SU-DHL-6 (cell line): Measurements from ENCODE around the gene NDUFB11.

Experiments used
- H2AFZ ChIP-seq: fragments of 200-600 bp; sonication (generic); 2 replicates; pipeline ENCODE4 v1.6.1; 2014; ENCODE audit warnings: low read depth, mild to moderate bottlenecking, moderate library complexity, mixed read lengths, antibody characterized with exemption, low read length; ENCODE audit not compliant: severe bottlenecking
- H3F3A ChIP-seq: fragments of 200-600 bp; shearing (Covaris generic); 2 replicates; pipeline ENCODE4 v1.6.0; 2016; ENCODE audit warnings: antibody characterized with exemption, mild to moderate bottlenecking; ENCODE audit not compliant: insufficient read depth
- H3K27ac ChIP-seq: fragments of 200-600 bp; sonication (generic); 2 replicates; pipeline ENCODE4 v1.5.1; 2016; ENCODE audit warnings: low read depth, mild to moderate bottlenecking, low read length, moderate library complexity, mixed read lengths
- H3K27me3 ChIP-seq: fragments of 200-600 bp; sonication (generic), shearing (Covaris generic); 2 replicates; pipeline ENCODE4 v1.6.0; 2014; ENCODE audit warnings: mild to moderate bottlenecking, low read length
- H3K36me3 ChIP-seq: fragments of 200-600 bp; sonication (generic); 2 replicates; pipeline ENCODE4 v1.6.1; 2014; ENCODE audit warnings: mild to moderate bottlenecking, low read length, mixed read lengths
- H3K4me2 ChIP-seq: fragments of 300-600, 200-600 bp; shearing (Covaris generic), sonication (generic); 2 replicates; pipeline ENCODE4 v1.6.0; 2014; ENCODE audit warnings: low read length, low read depth, mild to moderate bottlenecking; ENCODE audit not compliant: poor library complexity, severe bottlenecking
- H3K4me3 ChIP-seq: fragments of 200-600 bp; sonication (generic); 2 replicates; pipeline ENCODE4 v1.5.1; 2014; ENCODE audit warnings: antibody characterized with exemption, low read length, mild to moderate bottlenecking, mixed read lengths; ENCODE audit not compliant: insufficient read depth, poor library complexity, severe bottlenecking
- H3K79me2 ChIP-seq: fragments of 200-600 bp; sonication (generic); 2 replicates; pipeline ENCODE4 v1.6.1; 2014; ENCODE audit warnings: mild to moderate bottlenecking, low read length, moderate library complexity; ENCODE audit not compliant: insufficient read depth
- H3K9ac ChIP-seq: fragments of 200-600 bp; sonication (generic); 2 replicates; pipeline ENCODE4 v1.7.0; 2014; ENCODE audit warnings: mild to moderate bottlenecking, low read length
- H3K9me2 ChIP-seq: fragments of 200-600 bp; sonication (generic); replicated peaks from 2 replicates; pipeline ENCODE4 v1.6.1; 2014; ENCODE audit warnings: low read length; ENCODE audit not compliant: insufficient read depth
- H3K9me3 ChIP-seq: fragments of 200-600 bp; sonication (generic); 2 replicates; pipeline ENCODE4 v1.6.1; 2014; ENCODE audit warnings: low read length, mixed read lengths; ENCODE audit not compliant: insufficient read depth
- H4K20me1 ChIP-seq: fragments of 200-600 bp; sonication (generic); 2 replicates; pipeline ENCODE4 v1.6.1; 2014; ENCODE audit warnings: low read depth, mild to moderate bottlenecking, antibody characterized with exemption, low read length, moderate library complexity, mixed read lengths
- EZH2phosphoT487 ChIP-seq: fragments of 200-600 bp; sonication (generic), shearing (Covaris generic); conservative IDR thresholded peaks from 2 replicates; pipeline ENCODE4 v1.6.1; 2018; ENCODE audit warnings: mild to moderate bottlenecking, antibody characterized with exemption, low read length, moderate library complexity, mixed read lengths
- TF ChIP-seq, protein P1 (sequence below): fragments of 200-600 bp; sonication (generic); IDR thresholded peaks from one replicate; pipeline ENCODE4 v1.5.1; 2017; ENCODE audit warnings: antibody characterized with exemption, mild to moderate bottlenecking, low read length, moderate library complexity; ENCODE audit not compliant: insufficient read depth, poor library complexity, severe bottlenecking

Gene NDUFB11

DNA sequence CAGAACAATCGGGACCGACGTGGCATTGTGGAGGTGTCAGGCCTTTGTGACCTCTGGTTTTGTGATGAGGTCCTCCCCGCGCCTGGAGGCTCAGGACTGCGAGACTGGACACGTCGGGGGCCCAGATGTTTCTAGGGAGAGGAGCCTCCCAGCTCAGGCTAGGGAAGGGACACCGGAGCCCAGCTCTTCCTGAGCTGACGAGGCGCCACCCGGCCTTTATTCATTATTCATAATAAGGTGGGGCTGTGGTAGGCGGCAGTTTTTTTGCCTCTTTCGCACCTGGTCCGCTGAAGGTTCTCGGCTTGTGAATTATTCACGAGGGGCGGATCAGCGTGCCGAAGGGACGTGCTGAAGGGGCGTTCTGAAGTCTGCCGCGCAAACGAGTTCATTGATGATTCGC is 46.8 kb upstream of the NDUFB11 start:
- no peaks in the 10 kb centered on the region for H3K27me3 ChIP-seq
- H3K79me2 ChIP-seq, result peaks cover 31% of the 10 kb centered on the region
- no peaks in the 10 kb centered on the region for H3K9me3 ChIP-seq
- no peaks in the 10 kb centered on the region for H3K36me3 ChIP-seq
- peak overlapping the region; percentile 99 for H3K4me3 ChIP-seq
- H3K9ac ChIP-seq, result peak overlapping the region; percentile 98
- H3F3A ChIP-seq, result peaks cover 35% of the 10 kb centered on the region
- peak overlapping the region; percentile 86 for H3K4me2 ChIP-seq
- TF ChIP-seq, protein P1, sequence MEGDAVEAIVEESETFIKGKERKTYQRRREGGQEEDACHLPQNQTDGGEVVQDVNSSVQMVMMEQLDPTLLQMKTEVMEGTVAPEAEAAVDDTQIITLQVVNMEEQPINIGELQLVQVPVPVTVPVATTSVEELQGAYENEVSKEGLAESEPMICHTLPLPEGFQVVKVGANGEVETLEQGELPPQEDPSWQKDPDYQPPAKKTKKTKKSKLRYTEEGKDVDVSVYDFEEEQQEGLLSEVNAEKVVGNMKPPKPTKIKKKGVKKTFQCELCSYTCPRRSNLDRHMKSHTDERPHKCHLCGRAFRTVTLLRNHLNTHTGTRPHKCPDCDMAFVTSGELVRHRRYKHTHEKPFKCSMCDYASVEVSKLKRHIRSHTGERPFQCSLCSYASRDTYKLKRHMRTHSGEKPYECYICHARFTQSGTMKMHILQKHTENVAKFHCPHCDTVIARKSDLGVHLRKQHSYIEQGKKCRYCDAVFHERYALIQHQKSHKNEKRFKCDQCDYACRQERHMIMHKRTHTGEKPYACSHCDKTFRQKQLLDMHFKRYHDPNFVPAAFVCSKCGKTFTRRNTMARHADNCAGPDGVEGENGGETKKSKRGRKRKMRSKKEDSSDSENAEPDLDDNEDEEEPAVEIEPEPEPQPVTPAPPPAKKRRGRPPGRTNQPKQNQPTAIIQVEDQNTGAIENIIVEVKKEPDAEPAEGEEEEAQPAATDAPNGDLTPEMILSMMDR, result no peak
- no peak for TF ChIP-seq EZH2phosphoT487
- H2AFZ ChIP-seq, result peak overlapping the region; percentile 39
- H3K9me2 ChIP-seq, result no peaks in the 10 kb centered on the region
- H4K20me1 ChIP-seq, result no peaks in the 10 kb centered on the region
- peak overlapping the region; percentile 93 for H3K27ac ChIP-seq

DNA sequence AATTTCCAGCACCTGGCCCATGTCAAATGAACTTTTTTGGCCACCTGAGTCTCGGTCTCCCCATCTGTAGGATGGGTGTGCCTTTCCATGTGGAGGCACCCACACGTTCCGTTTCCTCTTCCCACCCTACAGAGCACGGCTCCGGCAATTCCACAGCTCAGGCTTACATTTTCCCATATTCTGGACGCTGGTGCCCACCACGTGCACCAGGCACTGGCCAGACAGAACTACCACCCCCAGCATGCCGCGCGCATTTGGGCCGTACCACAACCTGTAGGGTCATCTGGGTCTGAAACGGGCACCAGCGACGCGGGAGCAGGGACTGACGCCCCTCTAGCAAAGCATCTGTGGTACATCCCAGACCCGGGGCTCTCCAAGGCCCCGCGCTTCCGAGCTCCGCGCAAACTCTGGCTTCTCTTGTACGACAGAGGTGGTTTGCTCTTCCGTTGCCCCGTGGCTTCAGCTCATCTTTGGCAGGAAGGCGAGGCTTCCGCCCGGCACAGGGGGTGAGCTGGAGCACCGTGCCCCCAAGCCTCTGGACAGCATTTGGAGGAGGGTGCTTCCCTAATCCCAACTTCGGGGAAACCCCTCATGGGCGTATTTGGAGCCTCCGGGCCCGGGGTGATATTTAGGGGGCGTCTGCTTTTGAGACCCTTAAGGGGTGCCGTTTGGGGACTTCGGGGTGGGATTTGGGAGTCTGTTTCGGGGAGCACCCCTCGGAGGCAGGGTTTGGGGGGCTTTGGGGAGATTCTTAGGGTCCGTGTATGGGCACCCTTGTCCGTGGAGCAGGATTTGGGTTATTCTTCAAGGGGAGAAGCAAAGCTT is 46.2 kb upstream of the NDUFB11 start:
- Histone ChIP-seq H4K20me1 (no peaks in the 10 kb centered on the region), H3K27me3 (no peaks in the 10 kb centered on the region), H3K4me3 (peak overlapping the region; percentile 99), H3K27ac (peak overlapping the region; percentile 93), H3K9me3 (no peaks in the 10 kb centered on the region), H3K36me3 (no peaks in the 10 kb centered on the region), H3K9me2 (no peaks in the 10 kb centered on the region), H3F3A (peaks cover 35% of the 10 kb centered on the region), H2AFZ (peak overlapping the region; percentile 76), H3K4me2 (peak overlapping the region; percentile 86), H3K79me2 (peaks cover 24% of the 10 kb centered on the region), H3K9ac (peak overlapping the region; percentile 98)
- no peak for TF ChIP-seq EZH2phosphoT487
- TF ChIP-seq, protein P1, result no peak

DNA sequence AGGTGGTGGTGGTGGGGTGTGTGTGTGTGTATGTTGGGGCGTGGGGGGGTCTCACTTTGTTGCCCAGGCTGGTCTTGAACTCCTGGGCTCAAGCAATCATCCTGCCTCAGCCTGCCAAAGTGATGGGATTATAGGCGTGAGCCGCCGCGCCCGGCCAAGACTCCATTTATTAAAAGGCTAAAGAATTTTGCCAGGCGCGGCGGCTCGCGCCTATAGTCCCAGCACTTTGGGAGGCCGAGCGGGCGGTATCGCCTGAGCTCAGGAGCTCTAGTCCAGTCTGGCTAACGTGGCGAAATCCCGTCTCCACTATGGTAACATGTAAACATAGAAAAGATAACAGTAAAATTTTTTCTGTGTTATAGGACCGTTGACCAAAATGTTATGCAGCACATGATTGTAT is 45.4 kb upstream of the NDUFB11 start:
- Histone ChIP-seq H3K9me2 (no peaks in the 10 kb centered on the region), H3K4me3 (no peak overlapping the region), H3K27me3 (no peaks in the 10 kb centered on the region), H3K4me2 (peak overlapping the region; percentile 55), H3F3A (peaks cover 35% of the 10 kb centered on the region), H3K79me2 (peaks cover 17% of the 10 kb centered on the region), H3K9me3 (no peaks in the 10 kb centered on the region), H3K9ac (peak overlapping the region; percentile 98; the same call in 1 of the 2 replicates), H3K36me3 (no peaks in the 10 kb centered on the region), H3K27ac (no peak overlapping the region), H4K20me1 (no peaks in the 10 kb centered on the region), H2AFZ (peak overlapping the region; percentile 76)
- TF ChIP-seq, protein P1, result no peak
- TF ChIP-seq EZH2phosphoT487, result no peak
